ENCODE measurements around the gene NDUFS3. TPM values are rescaled to one million over a fixed set of nuclear protein-coding genes. Genes with fewer than 3 reads are reported as not detected.

NDUFS3 gene
- total and polyA plus RNA-seq, 2 of the 13 experiments (the other 11 are each of a cell fraction or from before 2014, with no cell fraction given), result 151 to 184 TPM

DNA sequence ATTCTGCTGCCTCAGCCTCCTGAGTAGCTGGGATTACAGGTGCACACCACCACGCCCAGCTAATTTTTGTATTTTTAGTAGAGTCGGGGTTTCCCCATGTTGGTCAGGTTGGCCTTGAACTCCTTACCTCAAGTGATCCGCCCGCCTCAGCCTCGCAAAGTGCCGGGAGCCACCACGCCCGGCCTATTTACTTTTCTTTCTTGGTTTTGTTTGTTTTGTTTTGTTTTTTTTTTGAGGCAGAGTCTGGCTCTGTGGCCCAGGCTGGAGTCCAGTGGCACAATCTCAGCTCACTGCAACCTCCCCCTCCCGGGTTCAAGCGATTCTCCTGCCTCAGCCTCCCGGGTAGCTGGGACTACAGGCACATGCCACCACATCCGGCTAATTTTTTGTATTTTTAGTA is 21.9 kb upstream of the NDUFS3 start (continued):
- TF ChIP-seq ARID5B (CRISPR knock-in tag; IDR thresholded peaks at IDR 0.05) (peak; percentile 73), KDM1A (CRISPR knock-in tag; IDR thresholded peaks at IDR 0.05) (peak; percentile 63; the same call in 1 of the 2 replicates), HOXA3 (CRISPR knock-in tag; IDR thresholded peaks at IDR 0.05) (peak; percentile 22; the same call in 1 of the 2 replicates), RXRB (CRISPR knock-in tag; IDR thresholded peaks at IDR 0.05; ENCODE audit: borderline replicate concordance) (peak; percentile 84)

DNA sequence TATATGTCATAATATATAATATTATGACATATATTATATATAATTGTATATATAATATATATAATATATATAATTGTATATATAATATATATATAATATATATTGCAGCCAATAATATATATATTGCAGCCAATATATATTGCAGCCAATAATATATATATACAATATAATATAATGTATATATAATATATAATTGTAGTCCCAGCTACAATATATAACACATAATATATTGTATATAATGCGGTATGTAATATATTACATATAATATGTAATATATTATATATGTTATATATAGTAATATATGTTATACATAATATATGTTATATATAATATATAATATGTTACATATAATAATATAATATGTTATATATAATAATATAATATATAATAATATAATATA is 20.2 kb upstream of the NDUFS3 start:
- TF ChIP-seq, protein P1, sequence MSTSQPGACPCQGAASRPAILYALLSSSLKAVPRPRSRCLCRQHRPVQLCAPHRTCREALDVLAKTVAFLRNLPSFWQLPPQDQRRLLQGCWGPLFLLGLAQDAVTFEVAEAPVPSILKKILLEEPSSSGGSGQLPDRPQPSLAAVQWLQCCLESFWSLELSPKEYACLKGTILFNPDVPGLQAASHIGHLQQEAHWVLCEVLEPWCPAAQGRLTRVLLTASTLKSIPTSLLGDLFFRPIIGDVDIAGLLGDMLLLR (CRISPR knock-in tag; IDR thresholded peaks at IDR 0.05), result no peak
- TF ChIP-seq NPAS2 (CRISPR knock-in tag; IDR thresholded peaks at IDR 0.05; ENCODE audit: borderline replicate concordance) (no peak), ZMYM3 (CRISPR knock-in tag; IDR thresholded peaks at IDR 0.05) (no peak), ELF3 (CRISPR knock-in tag; IDR thresholded peaks at IDR 0.05) (no peak), STAT5B (CRISPR knock-in tag; IDR thresholded peaks at IDR 0.05) (no peak), JDP2 (CRISPR knock-in tag; IDR thresholded peaks at IDR 0.05; ENCODE audit: borderline replicate concordance) (no peak), HHEX (CRISPR knock-in tag; IDR thresholded peaks at IDR 0.05) (no peak), ZKSCAN8 (CRISPR knock-in tag; IDR thresholded peaks at IDR 0.05; ENCODE audit: borderline replicate concordance) (no peak), ZFP90 (CRISPR knock-in tag; IDR thresholded peaks at IDR 0.05; ENCODE audit: borderline replicate concordance) (no peak), ESRRA (CRISPR knock-in tag; IDR thresholded peaks at IDR 0.05; ENCODE audit: low read depth) (no peak), ZNF747 (CRISPR knock-in tag; IDR thresholded peaks at IDR 0.05; ENCODE audit: borderline replicate concordance) (no peak), ZNF350 (CRISPR knock-in tag; IDR thresholded peaks at IDR 0.05; ENCODE audit: borderline replicate concordance, low read depth) (no peak), ZBTB1 (CRISPR knock-in tag; IDR thresholded peaks at IDR 0.05; ENCODE audit: borderline replicate concordance) (no peak), ZNF503 (CRISPR knock-in tag; IDR thresholded peaks at IDR 0.05) (no peak)
- ChIA-PET CTCF (ENCODE audit: low intra/inter-chr PET ratio, low total read pairs) (no interaction called here), POLR2A (no interaction called here)
- Histone ChIP-seq H3K27ac (ENCODE audit: extremely low read length, insufficient read depth, low read length) (no peak overlapping the region), H3K4me1 (ENCODE audit: insufficient read depth, low read length) (peaks cover 9% of the 10 kb centered on the region), H4K20me1 (ENCODE audit: insufficient read depth, low read length) (no peaks in the 10 kb centered on the region), H3K27me3 (ENCODE audit: control insufficient read depth in 1 of 2, insufficient read depth in 2 of 2, low read length in 2 of 2) (no peaks in the 10 kb centered on the region), H3K79me2 (ENCODE audit: insufficient read depth, low read length) (no peaks in the 10 kb centered on the region), H3K4me3 (replicated peaks in 1 of 3; ENCODE audit: insufficient read depth in 1 of 3, low read depth in 2 of 3, low read length in 3 of 3) (no peak overlapping the region), H3K36me3 (replicated peaks in 1 of 2; ENCODE audit: control insufficient read depth in 1 of 2, insufficient read depth in 2 of 2, low read length in 2 of 2) (no peaks in the 10 kb centered on the region), H3K4me2 (ENCODE audit: low read depth, low read length) (no peak overlapping the region), H3K9me3 (ENCODE audit: low read length) (no peaks in the 10 kb centered on the region), H3K9ac (ENCODE audit: insufficient read depth, low read depth, low read length) (no peak overlapping the region), H2AFZ (ENCODE audit: low read length) (no peak overlapping the region)
- intact Hi-C loops (cut with micrococcal nuclease; ENCODE audit: unreplicated experiment), result no loop called here
- in situ Hi-C loops (cut with HindIII; ENCODE audit: extremely low pct_ligation_motif_present, low pct_unique_long_range_greater_than_20kb), result no loop called here
- DNase-seq (ENCODE audit: low spot score) (no peak), ATAC-seq (no peak), FAIRE-seq (no peak)
- 100% methylated on average over 1 of the region's 1 CpG for WGBS (ENCODE audit: low lambda C conversion rate)
- BruUV-seq (replicated peaks), result no TSS peak

Data from HepG2 (cell line).